Astrocyte of the cerebellum (primary cell): ENCODE data around the gene RANBP10.

Source experiments
- DNase-seq: peaks from one replicate; pipeline ENCODE4 v3.0.0-alpha.2; 2011; ENCODE audit warnings: low read depth
- H3K4me3 ChIP-seq: 2 replicates; pipeline ENCODE4 v1.5.1; 2011; ENCODE audit warnings: mild to moderate bottlenecking, low read depth, low read length, moderate library complexity
- in situ Hi-C: cut with HindIII; loops from 2 replicates; pipeline ENCODE4 v1.10.0; 2017; ENCODE audit warnings: low sequenced_read_pairs
- TF ChIP-seq, protein P1 (sequence below): IDR thresholded peaks from 2 replicates; pipeline ENCODE4 v1.5.1; 2012; ENCODE audit warnings: low read length, low read depth, moderate library complexity, mild to moderate bottlenecking; ENCODE audit errors: missing control alignments

RANBP10 gene

DNA sequence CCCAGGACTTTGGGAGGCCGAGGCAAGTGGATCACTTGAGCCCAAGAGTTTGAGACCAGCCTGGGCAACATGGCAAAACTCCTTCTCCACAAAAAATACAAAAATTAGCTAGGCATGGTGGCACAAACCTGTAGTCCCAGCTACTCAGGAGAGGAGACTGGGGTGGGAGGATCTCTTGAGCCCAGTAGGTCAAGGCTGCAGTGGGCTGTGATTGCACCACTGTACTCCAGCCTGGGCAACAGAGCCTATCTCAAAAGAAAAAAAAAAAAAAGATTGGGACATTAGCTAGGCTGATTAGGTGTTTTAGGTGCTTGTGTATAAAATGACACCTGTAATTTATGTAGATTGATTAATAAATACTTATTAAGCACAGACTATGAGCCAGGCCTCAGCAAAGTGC lies 97.3 kb downstream of the RANBP10 start:
- DNase-seq, result no peak
- no peak overlapping the region for H3K4me3 ChIP-seq
- in situ Hi-C loops, result no loop called here
- TF ChIP-seq, protein P1, sequence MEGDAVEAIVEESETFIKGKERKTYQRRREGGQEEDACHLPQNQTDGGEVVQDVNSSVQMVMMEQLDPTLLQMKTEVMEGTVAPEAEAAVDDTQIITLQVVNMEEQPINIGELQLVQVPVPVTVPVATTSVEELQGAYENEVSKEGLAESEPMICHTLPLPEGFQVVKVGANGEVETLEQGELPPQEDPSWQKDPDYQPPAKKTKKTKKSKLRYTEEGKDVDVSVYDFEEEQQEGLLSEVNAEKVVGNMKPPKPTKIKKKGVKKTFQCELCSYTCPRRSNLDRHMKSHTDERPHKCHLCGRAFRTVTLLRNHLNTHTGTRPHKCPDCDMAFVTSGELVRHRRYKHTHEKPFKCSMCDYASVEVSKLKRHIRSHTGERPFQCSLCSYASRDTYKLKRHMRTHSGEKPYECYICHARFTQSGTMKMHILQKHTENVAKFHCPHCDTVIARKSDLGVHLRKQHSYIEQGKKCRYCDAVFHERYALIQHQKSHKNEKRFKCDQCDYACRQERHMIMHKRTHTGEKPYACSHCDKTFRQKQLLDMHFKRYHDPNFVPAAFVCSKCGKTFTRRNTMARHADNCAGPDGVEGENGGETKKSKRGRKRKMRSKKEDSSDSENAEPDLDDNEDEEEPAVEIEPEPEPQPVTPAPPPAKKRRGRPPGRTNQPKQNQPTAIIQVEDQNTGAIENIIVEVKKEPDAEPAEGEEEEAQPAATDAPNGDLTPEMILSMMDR, result no peak

DNA sequence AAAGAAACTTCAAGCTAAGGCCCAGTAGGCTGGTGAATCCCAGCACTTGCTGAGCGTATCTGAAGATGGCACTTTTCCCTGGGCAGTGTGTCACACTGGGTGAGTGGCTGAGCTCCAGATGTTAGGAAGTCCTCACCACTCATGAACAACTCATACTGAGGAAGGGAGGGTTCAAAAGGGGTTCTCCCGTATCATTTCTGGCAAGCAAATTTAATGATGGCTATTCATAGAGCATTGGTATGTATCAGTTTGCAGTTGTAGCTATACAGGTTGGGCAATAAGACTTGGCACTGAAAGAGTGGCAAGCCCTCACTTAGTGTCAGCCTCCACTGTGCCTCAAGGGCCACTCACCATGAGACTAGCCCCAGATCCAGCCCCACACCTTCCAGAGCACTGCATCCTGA lies 98.0 kb downstream of the RANBP10 start:
- in situ Hi-C loops, result no loop called here
- H3K4me3 ChIP-seq, result no peak overlapping the region
- no peak for DNase-seq
- TF ChIP-seq, protein P1, result no peak

DNA sequence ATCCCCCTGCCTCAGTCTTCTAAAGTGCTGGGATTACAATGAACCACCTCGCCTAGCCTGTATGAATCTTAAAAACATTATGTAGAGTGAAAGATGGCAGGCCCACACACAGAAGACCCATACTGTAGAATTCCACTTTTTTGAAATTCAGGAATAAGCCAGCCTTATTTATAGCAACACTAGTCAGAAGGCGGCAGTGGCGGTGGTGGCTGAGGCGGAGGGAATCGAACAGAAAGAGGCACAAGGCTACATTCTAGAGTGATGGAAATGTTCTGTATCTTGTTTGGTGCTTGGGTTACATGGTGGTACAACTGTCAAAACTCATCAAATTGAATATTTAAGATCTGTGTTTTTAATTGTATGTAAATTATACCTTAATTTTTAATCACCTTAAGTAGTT lies 98.6 kb downstream of the RANBP10 start:
- DNase-seq, result no peak
- TF ChIP-seq, protein P1, result no peak
- no peak overlapping the region for H3K4me3 ChIP-seq
- in situ Hi-C loops, result no loop called here

DNA sequence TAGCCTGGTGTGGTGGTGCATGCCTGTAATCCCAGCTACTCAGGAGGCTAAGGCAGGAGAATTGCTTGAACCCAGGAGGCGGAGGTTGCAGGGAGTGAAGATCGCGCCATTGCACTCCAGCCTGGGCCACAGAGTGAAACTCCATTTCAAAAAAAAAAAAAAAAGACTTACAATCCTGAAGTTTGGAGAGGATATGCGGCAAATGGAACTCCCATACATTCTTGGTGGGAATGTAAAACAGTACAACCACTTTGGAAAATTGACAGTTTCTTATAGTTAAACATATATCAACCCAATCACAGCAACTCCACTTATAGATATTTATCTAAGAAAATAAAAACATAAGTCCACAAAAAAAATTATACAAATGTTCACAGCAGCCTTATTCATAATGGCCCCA lies 99.2 kb downstream of the RANBP10 start:
- no peak for DNase-seq
- H3K4me3 ChIP-seq, result no peak overlapping the region
- in situ Hi-C loops, result no loop called here
- TF ChIP-seq, protein P1, result no peak

DNA sequence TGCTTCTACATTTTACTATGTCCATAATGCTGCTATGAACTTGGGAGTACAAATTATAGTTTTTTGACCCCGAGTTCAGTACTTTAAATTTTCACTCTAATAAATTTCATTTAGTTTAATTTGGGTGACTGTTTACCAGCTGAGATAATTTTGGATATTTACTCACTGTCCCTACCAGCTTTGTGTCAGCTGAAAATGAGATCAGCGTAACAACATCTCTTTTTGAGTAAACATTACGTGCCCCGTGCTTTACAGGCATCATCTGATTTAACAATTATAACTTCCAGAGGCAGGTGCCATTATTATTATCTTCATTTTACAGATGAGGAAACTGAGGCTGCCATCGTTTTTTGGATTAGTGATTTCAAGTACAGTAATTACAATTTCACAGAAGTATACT lies 102.2 kb downstream of the RANBP10 start:
- in situ Hi-C loops, result no loop called here
- TF ChIP-seq, protein P1, result no peak

DNA sequence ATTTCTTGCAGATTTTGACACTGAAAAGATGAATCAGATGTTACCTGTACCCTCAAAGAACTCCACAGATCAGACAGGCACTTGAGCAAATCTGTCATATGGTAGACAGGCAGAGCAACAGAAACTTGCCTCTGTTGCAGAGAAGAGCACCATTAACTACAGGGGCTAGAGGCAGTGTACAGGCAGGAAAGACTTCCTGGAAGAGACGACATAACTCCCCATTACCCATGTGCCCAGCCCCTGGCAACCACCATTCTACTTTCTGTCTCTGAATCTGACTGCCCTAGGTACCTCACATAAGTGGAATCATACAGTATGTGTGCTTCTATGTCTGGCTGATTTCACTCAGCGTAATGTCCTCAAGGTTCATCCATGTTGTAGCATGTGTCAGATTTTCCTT lies 102.7 kb downstream of the RANBP10 start:
- in situ Hi-C loops, result no loop called here
- no peak overlapping the region for H3K4me3 ChIP-seq
- TF ChIP-seq, protein P1, result no peak
- DNase-seq, result no peak

More for the DNA sequence above, 102.2 kb downstream of the RANBP10 start:
- DNase-seq, result no peak
- no peak overlapping the region for H3K4me3 ChIP-seq

DNA sequence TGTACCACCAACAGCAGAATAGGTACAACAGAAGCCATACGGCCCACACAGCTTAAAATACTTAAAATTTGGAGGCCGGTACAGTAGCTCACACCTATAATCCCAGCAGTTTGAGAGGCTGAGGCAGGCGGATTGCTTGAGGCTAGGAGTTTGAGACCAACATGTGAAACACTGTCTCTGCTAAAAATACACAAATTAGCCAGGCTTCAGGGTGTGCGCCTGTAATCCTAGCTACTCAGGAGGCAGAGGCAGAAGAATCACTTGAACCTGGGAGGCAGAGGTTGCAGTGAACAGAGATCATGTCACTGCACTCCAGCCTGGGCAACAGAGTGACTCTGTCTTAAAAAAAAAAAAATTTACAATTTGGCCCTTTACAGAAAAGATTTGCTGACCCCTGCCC lies 104.2 kb downstream of the RANBP10 start:
- DNase-seq, result no peak
- no peak overlapping the region for H3K4me3 ChIP-seq
- TF ChIP-seq, protein P1, result no peak
- in situ Hi-C loops, result no loop called here
